Esophagus mucosa (tissue), 1 donor: ENCODE results near the gene ARV1. TPM values are rescaled to one million over a fixed set of nuclear protein-coding genes. Genes with fewer than 3 reads are reported as not detected.
A peak's percentile ranks its signal among the peaks of the same experiment; 100 is the strongest.

Source experiments
- ATAC-seq: fragments of 200-7000 bp; cut with Tn5 transposase; one replicate; pipeline ENCODE4 v1.9.1; 2020
- total RNA-seq: library from RNA; stranded (reverse); gene quantifications from one replicate; pipeline ENCODE4 v1.2.4, GENCODE V29; 2023
- donor health status: DM: yes; HTN: yes; CAD: no.

ARV1 gene
- total RNA-seq: 17.3 TPM

GRCh38 chr1:230978491-230979388, at the start of gene ARV1, which contains the start of gene TTC13:
Gene ARV1, plus strand, starts transcription at chr1:230979094. Its CDS starts 12 bp downstream, at chr1:230979106.
Gene TTC13, minus strand, starts transcription at chr1:230978861. Its CDS starts 31 bp downstream, at chr1:230978830.
- ATAC-seq: peak; percentile 100

- ATAC-seq: no peak
Observed at GRCh38 chr1:230930986-230931385, 47.9 kb upstream of the ARV1 start.

- no peak for ATAC-seq
Observed at GRCh38 chr1:230935852-230936251, 43.0 kb upstream of the ARV1 start.

GRCh38 chr1:230936475-230936874, 42.4 kb upstream of the ARV1 start:
- no peak for ATAC-seq

GRCh38 chr1:230937371-230937770, 41.5 kb upstream of the ARV1 start:
- no peak for ATAC-seq

GRCh38 chr1:230938924-230939368, 39.9 kb upstream of the ARV1 start:
- ATAC-seq: no peak

- no peak for ATAC-seq
Observed at GRCh38 chr1:230939806-230940489, 38.9 kb upstream of the ARV1 start.

- no peak for ATAC-seq
Observed at GRCh38 chr1:230940848-230941247, 38.0 kb upstream of the ARV1 start.

GRCh38 chr1:230943048-230943593, 35.8 kb upstream of the ARV1 start:
- ATAC-seq: no peak

GRCh38 chr1:230948301-230948700, 30.6 kb upstream of the ARV1 start:
- no peak for ATAC-seq

GRCh38 chr1:230948903-230949302, 30.0 kb upstream of the ARV1 start:
- ATAC-seq: no peak

GRCh38 chr1:230950404-230950803, 28.5 kb upstream of the ARV1 start:
- no peak for ATAC-seq

GRCh38 chr1:230957580-230957989, 21.3 kb upstream of the ARV1 start:
- no peak for ATAC-seq

- ATAC-seq: no peak
Observed at GRCh38 chr1:230958370-230958769, 20.5 kb upstream of the ARV1 start.

GRCh38 chr1:230964896-230965295, 14.0 kb upstream of the ARV1 start:
- ATAC-seq: no peak

GRCh38 chr1:230965535-230965934, 13.4 kb upstream of the ARV1 start:
- no peak for ATAC-seq

GRCh38 chr1:230966358-230966873, 12.5 kb upstream of the ARV1 start:
- ATAC-seq: no peak

- ATAC-seq: no peak
Observed at GRCh38 chr1:230970432-230970831, 8.5 kb upstream of the ARV1 start.

- no peak for ATAC-seq
Observed at GRCh38 chr1:230971771-230972170, 7.1 kb upstream of the ARV1 start.

- peak; percentile 30 for ATAC-seq
Observed at GRCh38 chr1:230972855-230973271, 6.0 kb upstream of the ARV1 start.

GRCh38 chr1:230975636-230976035, 3.3 kb upstream of the ARV1 start:
- no peak for ATAC-seq

GRCh38 chr1:230976360-230976759, 2.5 kb upstream of the ARV1 start:
- no peak for ATAC-seq
